Keratinocyte (primary cell): ENCODE data around the gene SLC44A5. TPM values are rescaled to one million over a fixed set of nuclear protein-coding genes. Genes with fewer than 3 reads are reported as not detected.

Source experiments
- DNase-seq: peaks from one replicate; pipeline ENCODE4 v3.0.0-alpha.2; 2011; ENCODE audit warnings: low read depth, missing footprints, low spot score
- FAIRE-seq: peaks from 2 replicates; lab custom pipeline; 2011; peaks lifted over from hg19 to GRCh38; lab: Jason Lieb, UNC
- H2AFZ ChIP-seq: 2 replicates; pipeline ENCODE4 v1.6.0; 2012; ENCODE audit warnings: low read length, control low read depth, inconsistent platforms; ENCODE audit not compliant: control insufficient read depth
- H3K27ac ChIP-seq: 2 replicates; pipeline ENCODE4 v1.5.1; 2011; ENCODE audit warnings: low read length; ENCODE audit not compliant: control insufficient read depth, insufficient read depth
- H3K27me3 ChIP-seq: 3 replicates; pipeline ENCODE4 v1.6.0; 2011; ENCODE audit warnings: low read length; ENCODE audit not compliant: control insufficient read depth, insufficient read depth; ENCODE audit errors: extremely low read depth
- H3K36me3 ChIP-seq, 2 experiments: 2 replicates in 1 of 2; 3 replicates in 1 of 2; pipeline ENCODE4 v1.5.1; 2011; ENCODE audit warnings: low read length in 2 of 2, mild to moderate bottlenecking in 1 of 2; ENCODE audit not compliant: control insufficient read depth in 2 of 2, insufficient read depth in 2 of 2; ENCODE audit errors: extremely low read depth in 1 of 2
- H3K4me1 ChIP-seq: 3 replicates; pipeline ENCODE4 v1.5.1; 2011; ENCODE audit warnings: low read length; ENCODE audit not compliant: control insufficient read depth, insufficient read depth; ENCODE audit errors: extremely low read depth
- H3K4me2 ChIP-seq: 3 replicates; pipeline ENCODE4 v1.6.0; 2011; ENCODE audit warnings: low read depth, low read length; ENCODE audit not compliant: control insufficient read depth, insufficient read depth; ENCODE audit errors: extremely low read depth
- H3K4me3 ChIP-seq, 3 experiments: fragments of 200-600 bp in 1 of 3; sonication (generic) in 1 of 3; 2 replicates in 2 of 3; 3 replicates in 1 of 3; pipeline ENCODE4 v1.5.1; 2011 to 2016; ENCODE audit warnings: low read length in 3 of 3, mild to moderate bottlenecking in 3 of 3, control low read depth in 2 of 3, inconsistent platforms in 1 of 3, low read depth in 1 of 3, mixed read lengths in 1 of 3, mixed run types in 1 of 3, moderate library complexity in 1 of 3; ENCODE audit not compliant: control insufficient read depth in 2 of 3, insufficient read depth in 2 of 3; ENCODE audit errors: extremely low read depth in 1 of 3
- H3K79me2 ChIP-seq: 2 replicates; pipeline ENCODE4 v1.6.0; 2012; ENCODE audit warnings: low read length; ENCODE audit not compliant: control insufficient read depth, insufficient read depth
- H3K9ac ChIP-seq: 3 replicates; pipeline ENCODE4 v1.6.0; 2011; ENCODE audit warnings: low read length; ENCODE audit not compliant: control insufficient read depth, insufficient read depth; ENCODE audit errors: extremely low read depth
- H3K9me1 ChIP-seq: 3 replicates; pipeline ENCODE4 v1.6.0; 2011; ENCODE audit warnings: low read length; ENCODE audit not compliant: control insufficient read depth, insufficient read depth; ENCODE audit errors: extremely low read depth
- H3K9me3 ChIP-seq: 2 replicates; pipeline ENCODE4 v1.5.1; 2012; ENCODE audit warnings: low read depth, low read length; ENCODE audit not compliant: control insufficient read depth
- H4K20me1 ChIP-seq: 3 replicates; pipeline ENCODE4 v1.6.0; 2011; ENCODE audit warnings: low read length; ENCODE audit not compliant: control insufficient read depth, insufficient read depth; ENCODE audit errors: extremely low read depth
- EZH2 ChIP-seq: IDR thresholded peaks from one replicate; pipeline ENCODE4 v1.6.1; 2012; ENCODE audit warnings: inconsistent platforms, mild to moderate bottlenecking, low read length, moderate library complexity
- dilution Hi-C: fragments of 300-500 bp; cut with MboI; formaldehyde crosslinking; loops from one replicate; pipeline ENCODE4 v1.7.0; 2020; ENCODE audit warnings: low sequenced_read_pairs; ENCODE audit not compliant: extremely low pct_ligation_motif_present
- polyA plus RNA-seq, 5 experiments: library from polyadenylated mRNA; depleted of rRNA in 3 of 5; stranded (reverse) in 3 of 5; stranded (forward) in 1 of 5; unstranded in 1 of 5; fragments of >200 nt; gene quantifications; 1 replicate in 1 of 5; 2 replicates in 3 of 5; 3 replicates in 1 of 5; pipeline versions ENCODE4 v1.2.1 to v1.2.3, GENCODE V29; 2011 to 2012; ENCODE audit warnings: missing spikeins in 2 of 5, low read depth in 1 of 5, low replicate concordance in 1 of 5
- TF ChIP-seq, protein P1 (sequence below), 3 experiments: IDR thresholded peaks in 1 of 3; conservative IDR thresholded peaks in 1 of 3; optimal IDR thresholded peaks in 1 of 3; 2 replicates in 2 of 3; 3 replicates in 1 of 3; pipeline versions ENCODE3 to v1.5.1; 2011; ENCODE audit warnings: low read length in 3 of 3, mild to moderate bottlenecking in 3 of 3, moderate library complexity in 2 of 3, control low read depth in 1 of 3, inconsistent platforms in 1 of 3; ENCODE audit not compliant: insufficient read depth in 2 of 3; ENCODE audit errors: extremely low read depth in 1 of 3

The SLC44A5 gene
- polyA plus RNA-seq, 1 donor (not counting 4 experiments of a cell fraction or from before 2014, with no cell fraction given), result 0.72 TPM

DNA sequence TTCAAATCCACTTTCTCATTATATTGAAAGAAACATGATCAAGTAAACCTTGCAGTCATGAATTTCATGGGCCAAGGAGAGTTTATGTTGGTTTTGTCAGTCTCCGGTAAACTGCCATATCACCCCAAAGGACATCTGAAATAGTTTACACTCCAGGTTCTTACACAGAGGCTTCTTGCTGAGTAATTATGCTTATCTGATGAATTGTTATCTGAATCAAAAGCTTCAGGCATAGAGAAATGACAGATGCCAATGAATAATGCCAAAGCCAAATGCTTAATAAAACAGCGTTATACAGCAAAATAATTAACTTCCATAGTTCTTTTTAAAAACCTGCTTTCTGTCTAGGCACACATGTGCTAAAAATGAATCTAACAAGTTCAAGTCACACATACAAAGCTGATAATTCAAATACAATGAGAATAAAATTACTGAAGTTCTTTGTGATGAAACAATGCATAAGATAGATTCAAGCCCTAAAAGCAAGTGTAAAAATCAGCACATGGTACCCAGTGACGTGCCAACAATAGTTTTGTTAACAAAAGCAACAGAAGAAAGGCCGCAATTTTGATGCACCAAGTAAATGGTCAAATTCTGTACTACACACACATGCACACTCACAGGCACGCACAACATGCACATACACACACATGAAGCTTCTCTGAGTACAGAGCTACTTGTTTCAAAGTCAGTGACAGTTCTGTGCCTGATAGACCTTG, 109.2 kb downstream of the SLC44A5 start:
- Histone ChIP-seq H3K36me3 (no peaks in the 10 kb centered on the region), H3K79me2 (no peaks in the 10 kb centered on the region), H3K4me3 (no peak overlapping the region), H2AFZ (no peak overlapping the region), H4K20me1 (no peaks in the 10 kb centered on the region), H3K4me2 (no peak overlapping the region), H3K9me3 (no peaks in the 10 kb centered on the region), H3K4me1 (no peaks in the 10 kb centered on the region), H3K9ac (no peak overlapping the region), H3K9me1 (no peaks in the 10 kb centered on the region), H3K27me3 (no peaks in the 10 kb centered on the region), H3K27ac (no peak overlapping the region)
- dilution Hi-C loops, result no loop called here
- no peak for DNase-seq
- no peak for FAIRE-seq
- TF ChIP-seq, protein P1, sequence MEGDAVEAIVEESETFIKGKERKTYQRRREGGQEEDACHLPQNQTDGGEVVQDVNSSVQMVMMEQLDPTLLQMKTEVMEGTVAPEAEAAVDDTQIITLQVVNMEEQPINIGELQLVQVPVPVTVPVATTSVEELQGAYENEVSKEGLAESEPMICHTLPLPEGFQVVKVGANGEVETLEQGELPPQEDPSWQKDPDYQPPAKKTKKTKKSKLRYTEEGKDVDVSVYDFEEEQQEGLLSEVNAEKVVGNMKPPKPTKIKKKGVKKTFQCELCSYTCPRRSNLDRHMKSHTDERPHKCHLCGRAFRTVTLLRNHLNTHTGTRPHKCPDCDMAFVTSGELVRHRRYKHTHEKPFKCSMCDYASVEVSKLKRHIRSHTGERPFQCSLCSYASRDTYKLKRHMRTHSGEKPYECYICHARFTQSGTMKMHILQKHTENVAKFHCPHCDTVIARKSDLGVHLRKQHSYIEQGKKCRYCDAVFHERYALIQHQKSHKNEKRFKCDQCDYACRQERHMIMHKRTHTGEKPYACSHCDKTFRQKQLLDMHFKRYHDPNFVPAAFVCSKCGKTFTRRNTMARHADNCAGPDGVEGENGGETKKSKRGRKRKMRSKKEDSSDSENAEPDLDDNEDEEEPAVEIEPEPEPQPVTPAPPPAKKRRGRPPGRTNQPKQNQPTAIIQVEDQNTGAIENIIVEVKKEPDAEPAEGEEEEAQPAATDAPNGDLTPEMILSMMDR (optimal IDR thresholded peaks at IDR 0.05 in 1 of 3, IDR thresholded peaks at IDR 0.05 in 1 of 3, conservative IDR thresholded peaks at IDR 0.05 in 1 of 3; ENCODE audit: extremely low read depth in 1 of 3, insufficient read depth in 2 of 3, low read length in 3 of 3), result no peak

- Histone ChIP-seq H3K27me3 (no peaks in the 10 kb centered on the region), H3K9me1 (no peaks in the 10 kb centered on the region), H3K4me3 (no peak overlapping the region), H3K36me3 (no peaks in the 10 kb centered on the region), H4K20me1 (no peaks in the 10 kb centered on the region), H2AFZ (no peak overlapping the region), H3K27ac (no peak overlapping the region), H3K9ac (no peak overlapping the region), H3K79me2 (no peaks in the 10 kb centered on the region), H3K4me2 (no peak overlapping the region), H3K4me1 (no peaks in the 10 kb centered on the region), H3K9me3 (no peaks in the 10 kb centered on the region)
- no peak for FAIRE-seq
- DNase-seq, result no peak
- TF ChIP-seq EZH2, result no peak
- TF ChIP-seq, protein P1 (optimal IDR thresholded peaks at IDR 0.05 in 1 of 3, IDR thresholded peaks at IDR 0.05 in 1 of 3, conservative IDR thresholded peaks at IDR 0.05 in 1 of 3; ENCODE audit: extremely low read depth in 1 of 3, insufficient read depth in 2 of 3, low read length in 3 of 3), result no peak
- dilution Hi-C loops, result no loop called here
Measured at GRCh38 chr1:75492011-75492410, 118.9 kb downstream of the SLC44A5 start.
